ENCODE data around the gene TGFB1. TPM values are rescaled to one million over a fixed set of nuclear protein-coding genes. Genes with fewer than 3 reads are reported as not detected.

TGFB1 gene
- total and polyA plus RNA-seq, 9 of the 15 experiments (the other 6 are each of a cell fraction or from before 2014, with no cell fraction given) = 0.24 to 159 (median 17.2) TPM

- no peak for TF ChIP-seq ZNF12 (CRISPR knock-in tag; IDR thresholded peaks at IDR 0.05)
- TF ChIP-seq ELK3 (CRISPR knock-in tag; IDR thresholded peaks at IDR 0.05) = no peak
- TF ChIP-seq, protein P1, sequence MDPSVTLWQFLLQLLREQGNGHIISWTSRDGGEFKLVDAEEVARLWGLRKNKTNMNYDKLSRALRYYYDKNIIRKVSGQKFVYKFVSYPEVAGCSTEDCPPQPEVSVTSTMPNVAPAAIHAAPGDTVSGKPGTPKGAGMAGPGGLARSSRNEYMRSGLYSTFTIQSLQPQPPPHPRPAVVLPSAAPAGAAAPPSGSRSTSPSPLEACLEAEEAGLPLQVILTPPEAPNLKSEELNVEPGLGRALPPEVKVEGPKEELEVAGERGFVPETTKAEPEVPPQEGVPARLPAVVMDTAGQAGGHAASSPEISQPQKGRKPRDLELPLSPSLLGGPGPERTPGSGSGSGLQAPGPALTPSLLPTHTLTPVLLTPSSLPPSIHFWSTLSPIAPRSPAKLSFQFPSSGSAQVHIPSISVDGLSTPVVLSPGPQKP (CRISPR knock-in tag; IDR thresholded peaks at IDR 0.05) = no peak
- TF ChIP-seq FOSL1 (tag; conservative IDR thresholded peaks at IDR 0.05) = peak; percentile 54; the same call in 1 of the 2 replicates
- peak; percentile 82 for TF ChIP-seq ZBTB7A (IDR thresholded peaks at IDR 0.05; ENCODE audit: borderline replicate concordance, control insufficient read depth, low read depth, low read length)
- peak; percentile 95 for TF ChIP-seq ZBTB26 (CRISPR knock-in tag; IDR thresholded peaks at IDR 0.05)
- TF ChIP-seq VEZF1 (CRISPR knock-in tag; IDR thresholded peaks at IDR 0.05) = peak; percentile 58; the same call in 1 of the 2 replicates
- 0 out of 2 replicates have a peak, but pooled peaks have one; percentile 48 for TF ChIP-seq KLF13 (tag; IDR thresholded peaks at IDR 0.05; ENCODE audit: borderline replicate concordance, low read depth)
- TF ChIP-seq TCF7L2 (IDR thresholded peaks at IDR 0.05; ENCODE audit: low read depth, low read length) = no peak
- no peak for TF ChIP-seq MTA3 (IDR thresholded peaks at IDR 0.05; ENCODE audit: borderline replicate concordance)
- no peak for TF ChIP-seq SNRNP70 (optimal IDR thresholded peaks at IDR 0.05; ENCODE audit: low read depth, low read length)
- no peak for TF ChIP-seq TGIF2 (CRISPR knock-in tag; IDR thresholded peaks at IDR 0.05)
- TF ChIP-seq, protein P2, sequence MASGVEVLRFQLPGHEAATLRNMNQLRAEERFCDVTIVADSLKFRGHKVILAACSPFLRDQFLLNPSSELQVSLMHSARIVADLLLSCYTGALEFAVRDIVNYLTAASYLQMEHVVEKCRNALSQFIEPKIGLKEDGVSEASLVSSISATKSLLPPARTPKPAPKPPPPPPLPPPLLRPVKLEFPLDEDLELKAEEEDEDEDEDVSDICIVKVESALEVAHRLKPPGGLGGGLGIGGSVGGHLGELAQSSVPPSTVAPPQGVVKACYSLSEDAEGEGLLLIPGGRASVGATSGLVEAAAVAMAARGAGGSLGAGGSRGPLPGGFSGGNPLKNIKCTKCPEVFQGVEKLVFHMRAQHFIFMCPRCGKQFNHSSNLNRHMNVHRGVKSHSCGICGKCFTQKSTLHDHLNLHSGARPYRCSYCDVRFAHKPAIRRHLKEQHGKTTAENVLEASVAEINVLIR (CRISPR knock-in tag; IDR thresholded peaks at IDR 0.05) = no peak
- no peak for TF ChIP-seq NR2C1 (IDR thresholded peaks at IDR 0.05)
- TF ChIP-seq NR2C1 (tag; IDR thresholded peaks at IDR 0.05) = no peak
- no peak for TF ChIP-seq ZBED1 (IDR thresholded peaks at IDR 0.05)
- no peak for TF ChIP-seq MIER1 (IDR thresholded peaks at IDR 0.05; ENCODE audit: low read depth)
- no peak for TF ChIP-seq PPARD (CRISPR knock-in tag; IDR thresholded peaks at IDR 0.05)
- TF ChIP-seq ZNF764 (CRISPR knock-in tag; IDR thresholded peaks at IDR 0.05; ENCODE audit: low read depth) = no peak
- TF ChIP-seq ZBTB8A (IDR thresholded peaks at IDR 0.05; ENCODE audit: partially characterized antibody) = no peak
- no peak for TF ChIP-seq RAD51 (IDR thresholded peaks at IDR 0.05; ENCODE audit: borderline replicate concordance, low read depth)
- 0 out of 2 replicates have a peak, but pooled peaks have one; percentile 13 for TF ChIP-seq GABPB1 (CRISPR knock-in tag; IDR thresholded peaks at IDR 0.05)
Measured at GRCh38 chr19:41324921-41325639, 28.6 kb downstream of the TGFB1 start (continued).
